NCI-H1105 (cell line): ENCODE data around the gene TBC1D5.
A peak's percentile ranks its signal among the peaks of the same experiment; 100 is the strongest.

ENCODE experiments used
- DNase-seq: peaks from one replicate; lab custom pipeline; 2025; lab: John Stamatoyannopoulos, UW

TBC1D5 gene

DNA sequence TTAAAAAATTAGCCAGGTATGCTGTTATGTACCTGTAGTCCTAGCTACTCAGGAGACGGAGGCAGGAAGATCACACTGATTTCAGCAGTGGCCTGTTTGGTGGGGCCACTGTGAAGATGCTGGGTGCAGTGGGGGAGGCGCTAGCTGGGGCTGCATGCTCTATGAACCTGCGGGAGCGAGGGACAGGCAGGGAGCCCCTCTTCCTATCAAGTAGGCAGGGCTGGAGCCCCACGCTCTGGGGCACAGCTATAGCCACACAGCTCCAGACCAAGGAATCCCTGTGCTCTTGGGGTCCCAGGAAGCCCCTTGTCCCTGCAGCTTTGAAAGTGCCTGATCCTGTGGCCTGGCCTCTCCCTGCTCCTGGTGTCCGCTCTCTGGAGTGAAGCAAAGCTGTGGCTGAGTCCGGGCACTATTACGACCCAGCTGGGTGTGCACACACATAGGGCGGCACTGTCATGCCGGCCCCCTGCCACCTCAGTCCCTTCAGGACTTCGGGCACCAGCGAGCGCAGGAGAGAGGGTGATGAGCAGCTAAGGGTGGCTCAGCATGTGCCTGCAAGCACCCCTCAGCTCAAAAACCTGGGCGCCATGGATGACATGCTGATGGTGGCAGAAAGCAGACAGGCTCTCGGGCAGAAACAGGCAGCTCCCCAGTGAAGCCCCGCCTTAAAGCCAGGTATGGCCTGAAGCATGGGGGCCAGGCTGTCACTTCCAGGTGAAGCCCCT lies 262.6 kb downstream of the TBC1D5 start:
- no peak for DNase-seq

DNA sequence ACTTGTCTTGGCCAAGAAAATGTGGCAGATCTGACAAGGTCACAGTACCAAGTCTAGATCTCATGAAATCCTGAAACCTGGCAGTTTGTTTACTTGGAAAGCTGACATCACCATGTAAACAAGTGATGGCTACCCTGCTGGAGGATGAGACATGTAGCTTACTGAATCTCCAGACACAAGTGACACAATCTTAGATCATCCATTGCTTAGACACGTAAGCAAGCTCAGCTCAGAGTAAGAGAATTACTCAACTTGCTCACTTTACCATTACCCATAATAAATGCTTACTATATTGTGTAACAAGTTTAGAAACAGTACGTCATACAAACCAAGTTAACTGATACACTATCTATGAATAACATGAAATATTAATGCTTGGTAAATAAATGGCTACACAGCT lies 263.8 kb downstream of the TBC1D5 start:
- no peak for DNase-seq

DNA sequence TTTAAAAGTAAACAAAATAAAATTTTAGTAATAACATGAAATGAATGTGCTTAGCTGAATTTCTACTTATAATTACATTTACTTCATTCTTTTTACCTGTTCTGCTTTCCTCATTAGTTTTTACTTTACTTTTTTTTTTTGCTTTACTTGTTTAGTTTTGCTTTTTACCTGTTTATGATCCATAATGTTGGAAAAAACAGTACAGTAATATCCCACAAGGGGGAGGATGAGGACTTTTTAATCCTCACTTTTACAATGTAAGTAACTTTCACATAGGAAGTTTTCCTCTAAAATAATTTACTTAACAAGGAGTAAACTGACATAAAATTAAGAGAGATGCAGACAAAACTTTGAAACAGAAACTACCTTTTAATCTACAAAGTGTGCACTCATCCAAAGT lies 268.7 kb downstream of the TBC1D5 start:
- no peak for DNase-seq

DNA sequence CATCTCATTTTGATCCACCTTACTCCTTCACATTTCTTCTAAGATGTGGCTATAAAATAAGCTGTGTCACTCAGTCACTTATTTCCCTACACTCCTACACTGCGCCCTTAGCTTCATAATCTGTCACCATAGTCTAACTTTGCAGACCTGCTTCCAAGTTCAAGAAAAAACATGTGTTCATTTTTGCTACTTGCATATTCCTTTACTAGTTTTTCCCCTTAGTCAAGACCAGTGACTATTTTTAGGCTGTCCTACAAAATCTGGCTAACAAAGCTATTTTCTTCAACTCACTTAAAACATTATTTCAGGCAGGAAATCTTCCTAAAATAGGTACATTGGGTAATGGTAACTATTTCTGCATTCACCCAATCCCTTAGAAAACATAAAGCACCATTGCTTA lies 272.5 kb downstream of the TBC1D5 start:
- no peak for DNase-seq

DNA sequence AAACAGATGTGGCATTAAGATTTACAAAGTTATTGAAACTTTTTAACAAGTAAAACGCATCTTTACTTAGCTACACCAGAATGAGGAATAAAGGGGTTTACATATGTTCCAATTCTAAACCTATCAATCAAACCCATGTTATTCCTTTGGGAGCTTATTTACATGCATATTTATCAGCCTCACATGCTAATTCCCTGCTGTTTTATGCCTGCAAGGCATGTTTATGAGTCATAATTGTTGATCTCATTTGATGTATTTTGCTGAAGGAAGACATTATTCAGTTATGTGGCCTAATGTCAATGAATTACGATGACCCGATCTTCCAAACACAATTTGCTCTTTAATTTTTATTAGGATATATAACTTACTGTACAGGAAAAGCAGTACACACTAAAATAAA lies 272.9 kb downstream of the TBC1D5 start:
- DNase-seq: no peak

DNA sequence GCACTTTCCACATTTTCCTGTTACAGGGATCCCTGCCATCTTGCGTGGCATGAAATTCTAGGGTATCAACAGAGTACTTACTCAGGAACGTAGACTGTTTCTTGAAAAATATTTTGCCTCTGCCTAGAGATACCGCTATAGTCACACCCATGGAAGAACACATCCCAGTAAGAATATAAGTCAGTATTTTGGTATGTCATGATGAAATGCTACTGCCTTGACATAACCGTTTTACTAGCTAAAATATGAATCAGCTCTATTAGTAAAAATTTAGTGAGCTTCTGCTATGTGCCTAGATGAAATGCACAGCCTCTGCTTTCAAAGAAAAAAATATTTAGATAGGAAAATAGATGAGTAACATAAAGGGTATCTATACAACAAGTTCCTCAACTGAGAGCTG lies 276.4 kb downstream of the TBC1D5 start:
- no peak for DNase-seq

DNA sequence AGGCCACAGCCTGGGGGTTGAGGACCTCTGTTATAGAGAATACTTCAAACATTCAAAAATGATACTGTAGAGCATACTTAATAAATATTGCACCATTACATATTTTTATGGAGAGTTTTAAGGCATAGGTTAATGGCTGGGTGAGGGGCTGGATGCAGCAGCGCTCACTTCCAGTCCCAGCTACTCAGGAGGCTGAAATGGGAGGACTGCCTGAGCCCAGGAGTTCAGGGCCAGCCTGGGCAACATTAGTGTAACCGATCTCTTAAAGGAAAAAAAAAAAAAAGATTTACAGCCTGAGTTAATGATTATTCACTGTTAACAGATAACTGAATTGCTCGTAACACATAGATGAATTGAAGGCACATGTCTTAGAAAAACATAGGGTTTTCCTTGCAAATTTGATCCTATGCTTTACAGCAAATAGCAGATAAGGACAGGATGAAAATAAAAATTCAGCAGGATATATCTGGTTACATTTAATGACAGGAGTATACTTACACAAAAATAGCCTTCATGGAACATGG lies 282.9 kb downstream of the TBC1D5 start:
- DNase-seq: no peak

DNA sequence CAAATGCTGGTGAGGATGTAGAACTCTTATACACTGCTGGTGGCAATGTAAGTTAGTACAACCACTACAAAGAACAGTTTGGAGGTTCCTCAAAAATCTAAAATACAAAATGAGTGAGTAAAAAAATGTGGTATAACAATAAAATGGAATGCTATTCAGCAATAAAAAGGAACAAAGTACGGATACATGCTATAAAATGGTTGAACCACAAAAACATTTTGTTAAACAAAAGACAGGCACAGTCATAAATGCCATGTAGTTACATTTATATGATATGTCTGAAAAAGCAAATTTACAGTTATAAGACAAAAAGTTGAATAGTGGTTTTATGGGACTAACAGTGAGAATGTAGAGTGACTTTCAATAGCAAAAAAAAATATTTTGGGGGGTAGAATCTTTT lies 285.8 kb downstream of the TBC1D5 start:
- DNase-seq: no peak

DNA sequence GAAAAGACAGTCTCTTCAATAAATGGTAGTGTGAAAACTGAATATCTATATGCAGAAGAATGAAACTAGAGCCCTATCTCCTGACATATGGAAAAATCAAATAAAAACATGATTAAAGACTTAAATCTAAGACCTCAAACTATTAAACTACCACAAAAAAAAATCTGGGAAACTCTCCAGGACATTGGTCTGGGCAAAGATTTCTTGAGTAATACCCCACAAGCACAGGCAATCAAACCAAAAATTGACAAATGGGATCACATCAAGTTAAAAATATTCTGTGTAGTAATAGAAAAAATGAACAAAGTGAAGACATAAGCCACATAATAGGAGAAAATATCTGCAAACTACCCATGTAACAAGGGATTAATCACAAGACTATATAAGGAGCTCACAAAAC lies 286.4 kb downstream of the TBC1D5 start:
- no peak for DNase-seq

DNA sequence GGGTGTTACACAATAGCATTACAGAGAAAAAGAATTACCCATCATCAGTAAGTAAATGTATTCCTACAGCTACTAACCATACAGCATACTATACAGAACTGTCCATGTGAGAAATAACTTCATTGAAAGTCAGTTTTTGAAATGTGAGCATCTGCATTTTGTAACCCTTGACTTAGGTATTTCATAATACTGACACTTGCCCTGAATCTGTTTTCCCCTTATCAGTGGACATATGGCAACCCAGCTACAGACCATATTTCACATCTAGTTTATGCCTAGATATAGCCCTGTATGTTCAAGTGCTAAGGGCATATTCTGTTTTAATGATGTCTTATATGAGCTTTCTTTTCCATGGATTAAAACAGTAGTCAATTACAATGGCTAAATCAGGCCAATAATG lies 297.6 kb downstream of the TBC1D5 start:
- no peak for DNase-seq

DNA sequence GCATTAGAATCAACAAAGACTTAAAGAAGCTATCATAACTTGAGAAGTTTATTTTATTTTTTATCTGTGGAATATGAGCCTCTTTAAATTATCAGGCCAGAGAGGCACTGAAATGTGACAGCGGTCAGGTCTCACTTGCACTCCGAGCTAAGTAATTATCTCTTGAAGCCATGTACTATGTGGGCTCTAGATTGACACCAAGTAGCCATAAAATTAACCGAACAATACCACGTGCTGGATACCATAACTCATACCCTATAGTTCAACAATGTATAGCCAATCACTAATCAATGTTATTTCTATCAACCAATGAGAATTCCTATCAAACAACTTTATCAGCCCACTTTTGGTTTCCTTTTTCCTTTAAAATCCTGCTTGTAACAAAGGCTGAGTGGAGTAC lies 299.3 kb downstream of the TBC1D5 start:
- no peak for DNase-seq

DNA sequence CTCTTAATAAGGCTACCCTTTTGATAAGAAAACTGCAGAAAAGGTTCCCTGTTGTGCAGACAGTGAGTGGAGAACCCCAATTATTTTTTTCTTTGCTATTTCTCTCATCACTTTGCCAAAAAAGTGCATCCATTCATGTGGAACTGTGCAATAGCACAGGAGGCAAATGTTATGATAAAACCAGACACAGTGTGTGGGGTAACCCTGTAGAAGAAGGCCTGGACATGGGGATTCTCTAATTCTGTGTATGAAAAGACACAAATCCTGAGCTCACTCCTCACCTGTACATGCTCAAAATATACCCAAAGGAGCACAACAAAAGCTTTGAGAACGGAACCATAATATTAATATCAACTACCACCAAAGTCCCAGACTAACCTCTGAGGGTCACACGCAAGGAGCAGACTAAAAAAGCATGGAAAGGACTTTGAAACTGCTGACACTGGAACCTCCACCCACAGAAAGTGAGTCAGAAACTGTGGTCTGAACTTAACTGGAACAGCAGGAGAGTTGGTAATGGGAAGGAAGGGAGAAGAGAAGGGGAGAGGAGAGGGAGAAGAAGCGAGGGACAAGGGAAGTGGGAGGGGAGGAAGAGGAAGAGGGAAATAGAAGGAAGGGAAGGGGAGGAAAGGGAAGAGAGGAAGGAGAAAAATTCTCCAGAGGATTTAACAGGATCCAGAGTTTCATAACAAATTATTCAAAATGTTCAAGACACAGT lies 299.9 kb downstream of the TBC1D5 start:
- DNase-seq: no peak

DNA sequence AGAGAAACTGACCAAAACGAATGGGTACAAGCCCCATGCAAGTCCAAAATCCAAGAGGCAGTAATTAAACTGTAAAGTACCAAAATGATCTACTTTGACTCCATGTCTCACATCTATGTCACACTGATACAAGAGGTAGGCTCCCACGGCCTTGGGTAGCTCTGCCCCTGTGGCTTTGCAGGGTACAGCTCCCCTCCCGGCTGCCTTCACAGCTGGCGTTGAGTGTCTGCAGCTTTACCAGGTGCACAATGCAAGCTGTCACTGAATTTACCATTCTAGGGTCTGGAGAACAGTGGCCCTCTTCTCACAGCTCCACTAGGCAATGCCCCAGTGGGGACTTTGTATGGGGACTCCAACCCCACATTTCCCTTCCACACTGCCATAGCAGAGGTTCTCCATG lies 308.6 kb downstream of the TBC1D5 start:
- DNase-seq: no peak

DNA sequence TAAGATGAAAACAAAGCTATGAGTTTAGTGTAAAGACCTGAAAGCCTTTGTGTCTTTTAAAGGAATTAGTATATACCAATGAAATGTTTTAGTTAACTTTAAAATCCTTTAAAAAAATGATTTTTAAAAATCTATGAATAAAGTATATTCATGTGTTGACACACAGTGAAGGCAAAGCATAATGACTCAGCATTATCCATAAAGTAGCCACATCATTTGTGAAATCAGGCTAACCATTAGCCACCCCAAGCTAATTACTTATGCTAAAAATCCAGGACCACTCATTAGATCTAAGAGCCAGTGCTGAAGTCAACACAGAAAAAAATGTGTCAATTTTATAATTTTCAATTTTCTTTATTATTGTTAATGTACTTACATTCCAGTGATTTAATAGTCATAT lies 310.2 kb downstream of the TBC1D5 start:
- DNase-seq: no peak

DNA sequence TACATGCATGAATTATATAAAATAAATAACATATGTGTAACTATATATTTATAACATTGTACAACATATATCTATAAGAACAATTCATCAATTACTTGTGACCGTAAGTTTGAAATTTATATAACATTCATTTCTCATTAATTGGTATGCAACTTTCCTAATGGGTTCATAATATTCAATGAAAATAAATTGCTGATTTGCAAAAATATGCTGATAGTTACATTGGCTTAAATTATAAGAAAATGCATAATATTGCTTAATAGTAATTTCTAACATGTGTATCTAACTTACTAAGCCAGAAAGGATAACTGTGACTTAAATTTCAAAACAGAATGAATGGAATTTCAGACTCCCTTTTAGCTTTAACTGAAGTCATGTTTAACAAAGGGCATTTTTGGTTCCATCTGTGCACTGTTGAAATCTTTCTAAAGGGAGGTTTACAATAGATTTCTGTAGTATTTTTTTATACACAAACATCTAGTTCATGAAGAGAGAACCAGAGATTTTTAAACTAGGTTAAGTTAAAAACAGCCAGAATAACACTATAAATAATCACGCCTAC lies 310.9 kb downstream of the TBC1D5 start:
- DNase-seq: no peak

DNA sequence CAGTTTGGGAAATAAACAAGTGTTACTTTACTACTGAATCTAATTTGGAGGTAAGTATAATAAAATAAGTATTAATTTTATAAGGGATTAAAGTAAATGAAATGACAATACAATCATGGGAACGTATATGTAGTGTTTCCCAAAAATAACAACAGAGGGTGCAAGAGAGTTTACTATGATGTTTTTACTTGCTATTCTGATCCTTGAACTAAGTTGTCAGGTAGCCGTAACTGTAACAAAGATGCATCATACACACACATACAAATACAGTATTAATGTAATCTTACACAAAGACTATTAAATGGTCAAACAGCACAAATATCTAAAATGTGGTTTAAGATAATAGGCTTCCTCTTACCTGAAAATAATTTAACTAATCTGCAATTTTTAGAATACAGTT lies 311.4 kb downstream of the TBC1D5 start:
- no peak for DNase-seq

DNA sequence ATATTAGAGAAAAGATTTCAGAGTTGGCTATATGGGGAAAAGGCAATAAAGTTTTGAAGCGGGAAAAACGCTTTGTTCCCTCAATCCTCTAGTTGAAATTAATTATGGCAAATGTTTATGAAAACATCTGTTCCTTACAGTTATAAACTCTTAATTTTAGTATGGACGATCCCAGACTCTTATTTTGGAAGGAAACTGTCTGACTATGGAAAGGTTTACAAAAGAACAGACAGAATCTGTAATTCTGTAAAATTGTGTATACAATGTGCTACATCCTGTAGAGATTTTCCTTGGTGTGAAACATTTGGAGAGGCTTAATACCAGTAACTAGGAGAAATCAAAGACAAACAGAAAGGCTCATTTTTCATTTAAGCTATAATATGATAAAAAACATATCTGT lies 311.8 kb downstream of the TBC1D5 start:
- no peak for DNase-seq

DNA sequence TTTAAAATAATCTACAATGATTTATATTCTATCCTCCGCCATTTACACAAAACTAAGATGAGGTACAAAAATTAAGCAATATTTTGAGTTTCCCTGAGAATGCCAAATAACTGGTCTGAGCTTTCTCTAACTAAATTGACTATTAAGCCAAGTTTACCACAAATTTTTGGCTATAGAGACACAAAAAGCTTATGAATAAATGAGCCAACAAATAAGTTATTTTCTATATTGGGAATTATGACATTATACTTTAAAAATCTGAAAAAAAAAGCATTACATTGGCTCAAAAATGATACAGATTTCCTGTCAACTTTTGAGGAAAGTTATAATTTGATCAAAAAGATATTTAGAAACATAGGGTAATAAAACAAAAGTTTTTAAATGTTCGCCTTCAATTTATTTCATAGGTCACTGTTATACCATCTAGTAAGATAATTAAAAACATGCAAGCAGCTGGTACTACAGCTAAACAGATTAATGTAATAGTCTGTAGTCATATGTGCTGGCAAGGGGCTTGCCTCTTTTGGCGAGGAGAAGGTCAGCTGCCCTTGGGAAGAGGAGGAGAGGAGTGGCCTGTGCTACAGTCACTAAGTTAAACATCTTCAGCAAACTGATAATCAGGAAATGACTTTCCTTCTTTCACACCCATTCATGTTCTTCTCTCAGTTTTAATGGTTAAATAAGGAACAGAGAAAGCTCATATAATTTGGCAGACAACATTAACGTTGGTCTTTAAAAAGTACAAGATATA lies 318.5 kb downstream of the TBC1D5 start:
- no peak for DNase-seq

DNA sequence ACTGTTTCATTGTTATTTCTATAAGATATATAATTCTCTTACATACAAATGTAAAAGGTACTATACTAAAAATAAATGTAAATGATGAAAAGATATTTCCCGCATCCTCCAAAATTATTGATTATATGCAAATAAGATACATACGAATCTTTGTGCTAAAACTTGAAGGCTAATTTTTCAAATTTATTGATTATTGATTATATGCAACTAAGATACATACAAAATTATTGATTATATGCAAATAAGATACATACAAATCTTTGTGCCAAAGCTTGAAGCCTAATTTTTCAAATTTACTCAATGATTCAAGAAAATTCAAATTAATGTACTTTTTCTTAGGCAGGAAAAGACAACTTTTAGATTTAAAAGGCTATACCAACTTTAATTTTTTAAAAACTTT lies 319.8 kb downstream of the TBC1D5 start:
- no peak for DNase-seq

DNA sequence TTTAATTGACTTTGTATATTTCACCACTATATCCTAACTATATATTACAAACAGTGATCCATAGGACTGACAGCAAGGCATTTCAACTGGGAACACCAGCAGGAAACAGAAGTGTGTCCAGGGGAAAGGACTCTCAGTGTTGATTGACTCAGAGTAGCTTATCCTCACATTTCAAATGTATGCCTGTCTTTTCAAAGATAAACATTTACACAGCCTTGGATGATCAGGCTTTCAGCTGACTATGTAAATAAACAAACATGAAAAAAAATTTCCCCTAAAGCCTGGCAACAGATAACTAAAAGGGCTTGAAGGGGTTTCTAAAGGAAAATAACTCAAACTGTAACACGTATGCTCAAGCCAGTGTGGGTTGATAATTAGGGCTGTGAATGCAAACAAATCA lies 321.8 kb downstream of the TBC1D5 start:
- DNase-seq: no peak

DNA sequence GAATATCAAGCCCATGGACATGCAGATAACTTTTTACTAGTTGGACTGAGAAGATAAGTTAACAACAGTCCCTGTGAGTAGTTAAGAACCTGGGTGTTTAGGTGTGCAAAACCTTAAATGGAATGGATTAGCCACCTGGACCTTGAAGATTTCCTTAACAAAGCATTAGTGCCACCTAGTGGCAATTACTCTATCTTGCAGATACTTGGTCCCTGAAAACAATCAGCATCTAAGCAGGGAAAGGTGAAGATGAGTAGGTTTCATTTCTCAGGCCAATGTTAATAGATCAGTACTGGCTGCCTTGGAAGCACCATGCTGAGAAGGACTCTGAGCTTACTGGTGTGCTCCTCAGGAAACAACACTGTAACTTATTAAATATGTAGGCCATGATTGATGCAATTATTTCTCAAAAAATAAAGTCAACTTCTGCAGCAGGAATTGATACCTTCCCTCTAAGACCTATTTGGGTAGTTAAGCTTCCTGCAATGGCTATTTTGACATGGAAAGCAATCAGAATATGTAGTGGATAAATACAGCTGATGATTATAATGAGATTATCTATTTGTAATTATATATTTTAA lies 329.4 kb downstream of the TBC1D5 start:
- peak; percentile 35 for DNase-seq

DNA sequence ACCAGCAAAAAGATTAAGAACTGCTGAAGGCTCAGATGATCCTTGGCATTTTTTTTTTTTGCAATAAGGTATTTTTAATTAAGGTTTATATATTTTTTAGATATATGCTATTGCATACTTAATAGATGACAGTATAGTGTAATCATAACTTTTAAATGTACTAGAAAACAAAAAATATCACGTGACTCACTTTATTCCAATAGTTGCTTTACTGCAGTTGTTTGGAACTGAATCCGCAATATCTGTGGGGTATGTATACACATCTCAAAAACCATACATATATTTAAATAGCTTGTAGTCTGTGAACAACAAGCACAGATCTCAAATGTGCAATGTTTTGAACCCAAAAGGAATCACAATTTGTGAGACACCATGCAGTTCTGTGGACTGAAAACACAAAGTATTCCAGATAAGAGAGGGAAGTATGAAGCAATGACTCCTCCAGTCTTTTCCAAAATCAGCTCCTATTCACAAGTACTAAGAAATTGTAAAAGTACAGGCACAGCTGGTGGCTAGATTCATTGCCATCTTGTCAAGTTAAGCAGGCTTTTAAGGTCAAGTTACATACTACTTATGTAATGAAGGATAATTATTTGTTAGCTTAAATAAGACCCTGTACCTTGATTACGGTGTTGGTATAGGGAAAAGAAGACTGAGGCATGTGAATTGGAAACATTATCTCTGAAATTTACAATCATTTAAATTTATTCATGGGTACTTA lies 331.1 kb downstream of the TBC1D5 start:
- DNase-seq: no peak
